Measurements from ENCODE around the gene ACTR3C. TPM values are rescaled to one million over a fixed set of nuclear protein-coding genes. Genes with fewer than 3 reads are reported as not detected.

The ACTR3C gene
- total and polyA plus RNA-seq, 10 of the 15 experiments (the other 5 are each of a cell fraction or from before 2014, with no cell fraction given) = 2.0 to 10.2 (median 6.3) TPM

DNA sequence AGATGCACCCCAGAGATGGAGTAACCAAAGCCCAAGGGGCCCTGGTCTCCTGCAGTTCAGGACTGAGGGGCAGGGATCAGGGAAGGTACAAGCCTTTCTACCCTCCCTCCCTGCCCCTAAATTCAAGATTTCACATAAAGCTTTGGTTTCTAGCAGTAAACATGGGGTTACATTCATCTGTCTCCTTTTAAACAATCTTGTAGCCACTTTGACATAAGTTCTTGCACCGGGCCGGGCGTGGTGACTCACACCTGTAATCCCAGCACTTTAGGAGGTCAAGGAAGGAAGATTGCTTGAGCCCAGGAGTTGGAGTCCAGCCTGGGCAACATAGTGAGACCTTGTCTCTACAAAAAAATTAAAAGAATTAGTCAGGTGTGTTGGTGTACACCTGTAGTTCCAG, 4.0 kb upstream of the ACTR3C start:
- in situ Hi-C loops (cut with MboI) = no loop called here
- BruUV-seq (replicated peaks) = no TSS peak

More for the DNA sequence above, 4.0 kb upstream of the ACTR3C start:
- Histone ChIP-seq H3K4me2 (ENCODE audit: control insufficient read depth, insufficient read depth) (no peak overlapping the region), H2AFZ (ENCODE audit: control insufficient read depth, low read depth, low read length) (no peak overlapping the region), H4K20me1 (ENCODE audit: control insufficient read depth, insufficient read depth) (no peaks in the 10 kb centered on the region), H3K9me3 (replicated peaks; ENCODE audit: control insufficient read depth, insufficient read depth, low read length) (no peaks in the 10 kb centered on the region), H3K4me1 (ENCODE audit: control insufficient read depth, insufficient read depth, low read length) (0 out of 2 replicates have a peak, but pooled peaks cover 3% of the 10 kb centered on the region), H3K27ac (ENCODE audit: control insufficient read depth, insufficient read depth) (no peak overlapping the region), H3K36me3 (ENCODE audit: control insufficient read depth in 2 of 2, insufficient read depth in 2 of 2, low read length in 1 of 2) (peaks cover 6 to 20% of the 10 kb centered on the region in 2 experiments), H3K4me3 (no peak overlapping the region), H3K79me2 (ENCODE audit: control insufficient read depth, insufficient read depth, low read length) (peaks cover 29% of the 10 kb centered on the region), H3K27me3 (replicated peaks in 1 of 2; ENCODE audit: control insufficient read depth in 2 of 2, insufficient read depth in 2 of 2, low read length in 1 of 2) (no peaks in the 10 kb centered on the region), H3K9ac (ENCODE audit: control insufficient read depth, insufficient read depth, low read length) (no peak overlapping the region)
- ChIA-PET POLR2A (no interaction called here), RAD21 (ENCODE audit: unreplicated experiment) (no interaction called here), SMC1A (ENCODE audit: uncharacterized antibody, unreplicated experiment) (interaction anchor here (1.2 kb wide), 1 partner anchor 47 kb away, joined by 4 read pairs; no protein-coding TSS in a partner anchor), CTCF (interaction anchor here (0.7 to 1.2 kb wide), 3 partner anchors 17 to 106 kb away, joined by 3 to 5 read pairs (median 3); no protein-coding TSS in a partner anchor)
- WGBS (ENCODE audit: insufficient coverage, insufficient replicate concordance, low lambda C conversion rate, missing lambda C conversion rate) = 98% methylated on average over 3 of the region's 3 CpGs
- ATAC-seq (no peak), DNase-seq (ENCODE audit: low read depth, low spot score) (no peak), FAIRE-seq (no peak)
- intact Hi-C loops (cut with micrococcal nuclease; ENCODE audit: unreplicated experiment) = no loop called here
- TF ChIP-seq, protein P1, sequence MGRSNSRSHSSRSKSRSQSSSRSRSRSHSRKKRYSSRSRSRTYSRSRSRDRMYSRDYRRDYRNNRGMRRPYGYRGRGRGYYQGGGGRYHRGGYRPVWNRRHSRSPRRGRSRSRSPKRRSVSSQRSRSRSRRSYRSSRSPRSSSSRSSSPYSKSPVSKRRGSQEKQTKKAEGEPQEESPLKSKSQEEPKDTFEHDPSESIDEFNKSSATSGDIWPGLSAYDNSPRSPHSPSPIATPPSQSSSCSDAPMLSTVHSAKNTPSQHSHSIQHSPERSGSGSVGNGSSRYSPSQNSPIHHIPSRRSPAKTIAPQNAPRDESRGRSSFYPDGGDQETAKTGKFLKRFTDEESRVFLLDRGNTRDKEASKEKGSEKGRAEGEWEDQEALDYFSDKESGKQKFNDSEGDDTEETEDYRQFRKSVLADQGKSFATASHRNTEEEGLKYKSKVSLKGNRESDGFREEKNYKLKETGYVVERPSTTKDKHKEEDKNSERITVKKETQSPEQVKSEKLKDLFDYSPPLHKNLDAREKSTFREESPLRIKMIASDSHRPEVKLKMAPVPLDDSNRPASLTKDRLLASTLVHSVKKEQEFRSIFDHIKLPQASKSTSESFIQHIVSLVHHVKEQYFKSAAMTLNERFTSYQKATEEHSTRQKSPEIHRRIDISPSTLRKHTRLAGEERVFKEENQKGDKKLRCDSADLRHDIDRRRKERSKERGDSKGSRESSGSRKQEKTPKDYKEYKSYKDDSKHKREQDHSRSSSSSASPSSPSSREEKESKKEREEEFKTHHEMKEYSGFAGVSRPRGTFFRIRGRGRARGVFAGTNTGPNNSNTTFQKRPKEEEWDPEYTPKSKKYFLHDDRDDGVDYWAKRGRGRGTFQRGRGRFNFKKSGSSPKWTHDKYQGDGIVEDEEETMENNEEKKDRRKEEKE (IDR thresholded peaks at IDR 0.05) = no peak
- no peak for TF ChIP-seq ZNF207 (IDR thresholded peaks at IDR 0.05; ENCODE audit: borderline replicate concordance)
